K562 (cell line): Measurements from ENCODE around the gene ANKRD34A. TPM values are rescaled to one million over a fixed set of nuclear protein-coding genes. Genes with fewer than 3 reads are reported as not detected.
A peak's percentile ranks its signal among the peaks of the same experiment; 100 is the strongest.

ENCODE experiments used
- CHD7 ChIP-seq: fragments of 200-600 bp; sonication (generic); IDR thresholded peaks from one replicate; pipeline ENCODE4 v1.6.1; 2012; ENCODE audit warnings: mild to moderate bottlenecking, low read depth, low read length, inconsistent platforms
- FOXA3 ChIP-seq, 2 experiments: fragments of 450-650 bp in 1 of 2; sonication (generic) in 1 of 2; formaldehyde crosslinking; IDR thresholded peaks in 1 of 2; conservative IDR thresholded peaks in 1 of 2; 2 replicates each; pipeline versions ENCODE4 v1.4.0 to v1.8.0; 2020 to 2022; ENCODE audit warnings: mild to moderate bottlenecking in 2 of 2, missing genetic modification reagents in 1 of 2
- KLF6 ChIP-seq: fragments of 250-450 bp; sonication (Bioruptor Pico); IDR thresholded peaks from 2 replicates; pipeline ENCODE4 v1.4.0; 2020; ENCODE audit warnings: mild to moderate bottlenecking, moderate library complexity, borderline replicate concordance
- MCM3 ChIP-seq: fragments of 450-650 bp; IDR thresholded peaks from 2 replicates; pipeline ENCODE4 v1.6.1; 2016
- RBM25 ChIP-seq: fragments of 200-400 bp; formaldehyde crosslinking; IDR thresholded peaks from 2 replicates; pipeline ENCODE4 v1.6.1; 2018; ENCODE audit warnings: low read length, low read depth, moderate library complexity; ENCODE audit not compliant: severe bottlenecking
- SMAD4 ChIP-seq: fragments of 250-450 bp; sonication (Bioruptor Pico); conservative IDR thresholded peaks from 2 replicates; pipeline ENCODE4 v1.8.0; 2021; ENCODE audit warnings: inconsistent platforms, mild to moderate bottlenecking, moderate library complexity
- SOX6 ChIP-seq: fragments of 450-650 bp; IDR thresholded peaks from 2 replicates; pipeline ENCODE4 v1.6.1; 2014; ENCODE audit warnings: mild to moderate bottlenecking
- SPI1 ChIP-seq: IDR thresholded peaks from 2 replicates; pipeline ENCODE4 v1.6.1; 2011; ENCODE audit warnings: low read depth, low read length, control low read depth, borderline replicate concordance
- STAT5B ChIP-seq: fragments of 250-450 bp; sonication (Bioruptor Pico); IDR thresholded peaks from 2 replicates; pipeline ENCODE4 v1.8.0; 2021; ENCODE audit warnings: mild to moderate bottlenecking, inconsistent platforms
- TAF15 ChIP-seq: fragments of 200-400 bp; formaldehyde crosslinking; IDR thresholded peaks from 2 replicates; pipeline ENCODE4 v1.6.1; 2017; ENCODE audit warnings: mild to moderate bottlenecking, low read depth, low read length, moderate library complexity
- TBP ChIP-seq: optimal IDR thresholded peaks from 2 replicates; pipeline ENCODE3; 2011; ENCODE audit warnings: low read depth, low read length, improper control_type of control experiment
- WHSC1 ChIP-seq: IDR thresholded peaks from one replicate; pipeline ENCODE4 v1.6.1; 2012; ENCODE audit warnings: low read length, control low read depth, inconsistent platforms
- ZNF175 ChIP-seq: fragments of 200-800 bp; sonication (Bioruptor generic); IDR thresholded peaks from 2 replicates; pipeline ENCODE4 v1.6.1; 2016; ENCODE audit warnings: low read depth, mild to moderate bottlenecking, missing genetic modification characterization, missing compliant biosample characterization
- ZNF277 ChIP-seq: fragments of 250-450 bp; sonication (Bioruptor Pico); IDR thresholded peaks from 2 replicates; pipeline ENCODE4 v1.8.0; 2022; ENCODE audit warnings: inconsistent platforms, mild to moderate bottlenecking, moderate library complexity, borderline replicate concordance
- ZNF830 ChIP-seq: fragments of 250-450 bp; sonication (Bioruptor Pico); IDR thresholded peaks from 2 replicates; pipeline ENCODE4 v1.5.0; 2021; ENCODE audit warnings: mild to moderate bottlenecking
- polyA plus RNA-seq, 8 experiments: library from polyadenylated mRNA; depleted of rRNA in 4 of 8; stranded (reverse) in 5 of 8; unstranded in 3 of 8; fragments of >200 nt; fragmentation: Nextera tagmentation in 2 of 8; fragmentation: Illumina TruSeq in 1 of 8; extraction: Ambion mirVana in 2 of 8; extraction: Trizol in 1 of 8; gene quantifications; 2 replicates each; pipeline versions ENCODE4 v1.2.1 to v1.2.3, GENCODE V29; 2011 to 2014; ENCODE audit warnings: inconsistent platforms in 1 of 8, missing spikeins in 1 of 8
- total RNA-seq, 7 experiments: library from RNA; depleted of rRNA in 6 of 7; stranded (reverse); fragments of >200 nt in 6 of 7; fragmentation: Illumina TruSeq in 2 of 7; extraction: Trizol in 2 of 7; gene quantifications; 2 replicates each; pipeline versions ENCODE4 v1.2.1 to v1.2.3, GENCODE V29; 2011 to 2021; ENCODE audit warnings: low replicate concordance in 1 of 7

ANKRD34A gene
- total and polyA plus RNA-seq, 9 of the 15 experiments (the other 6 are each of a cell fraction or from before 2014, with no cell fraction given) = 0.06 to 1.6 (median 0.43) TPM

GRCh38 chr1:145997016-145997717 is 32.8 kb upstream of the ANKRD34A start (continued):
- TF ChIP-seq CHD7 (no peak), RBM25 (no peak), STAT5B (CRISPR knock-in tag) (no peak), KLF6 (CRISPR knock-in tag) (no peak), MCM3 (no peak), ZNF175 (CRISPR knock-in tag) (no peak), FOXA3 (CRISPR knock-in tag; conservative IDR thresholded peaks at IDR 0.05 in 1 of 2, IDR thresholded peaks at IDR 0.05 in 1 of 2) (peak in 1 of 2 experiments; percentile 52; a peak in 2 of 4 replicates), SMAD4 (CRISPR knock-in tag) (peak; percentile 7; the same call in 1 of the 2 replicates), TBP (peak; percentile 47), ZNF830 (CRISPR knock-in tag) (0 out of 2 replicates have a peak, but pooled peaks have one; percentile 43), ZNF277 (CRISPR knock-in tag) (no peak), TAF15 (no peak), WHSC1 (no peak), SOX6 (peak; percentile 35), SPI1 (0 out of 2 replicates have a peak, but pooled peaks have one; percentile 19)
